ENCODE results near the gene POPDC3. TPM values are rescaled to one million over a fixed set of nuclear protein-coding genes. Genes with fewer than 3 reads are reported as not detected.

The POPDC3 gene
- total and polyA plus RNA-seq, 2 of the 13 experiments (the other 11 are each of a cell fraction or from before 2014, with no cell fraction given): 0.18 to 0.20 TPM

GRCh38 chr6:105202486-105202885 is 22.7 kb upstream of the POPDC3 start:
- no peaks in the 10 kb centered on the region for H3K27me3 ChIP-seq (ENCODE audit: control insufficient read depth in 1 of 2, insufficient read depth in 2 of 2, low read length in 2 of 2)
- ATAC-seq (no peak), FAIRE-seq (no peak), DNase-seq (ENCODE audit: low spot score) (no peak)
- H3K4me2 ChIP-seq (ENCODE audit: low read depth, low read length): no peak overlapping the region
- H3K4me3 ChIP-seq (replicated peaks in 1 of 3; ENCODE audit: insufficient read depth in 1 of 3, low read depth in 2 of 3, low read length in 3 of 3): no peak overlapping the region
- H4K20me1 ChIP-seq (ENCODE audit: insufficient read depth, low read length): no peaks in the 10 kb centered on the region
- in situ Hi-C loops (cut with HindIII; ENCODE audit: extremely low pct_ligation_motif_present, low pct_unique_long_range_greater_than_20kb): no loop called here
- no peak overlapping the region for H2AFZ ChIP-seq (ENCODE audit: low read length)
- TF ChIP-seq, protein P1, sequence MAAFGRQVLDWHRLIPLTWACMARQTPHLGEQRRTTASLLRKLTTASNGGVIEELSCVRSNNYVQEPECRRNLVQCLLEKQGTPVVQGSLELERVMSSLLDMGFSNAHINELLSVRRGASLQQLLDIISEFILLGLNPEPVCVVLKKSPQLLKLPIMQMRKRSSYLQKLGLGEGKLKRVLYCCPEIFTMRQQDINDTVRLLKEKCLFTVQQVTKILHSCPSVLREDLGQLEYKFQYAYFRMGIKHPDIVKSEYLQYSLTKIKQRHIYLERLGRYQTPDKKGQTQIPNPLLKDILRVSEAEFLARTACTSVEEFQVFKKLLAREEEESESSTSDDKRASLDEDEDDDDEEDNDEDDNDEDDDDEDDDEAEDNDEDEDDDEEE (CRISPR knock-in tag; IDR thresholded peaks at IDR 0.05): no peak
- no peaks in the 10 kb centered on the region for H3K36me3 ChIP-seq (replicated peaks in 1 of 2; ENCODE audit: control insufficient read depth in 1 of 2, insufficient read depth in 2 of 2, low read length in 2 of 2)
- BruUV-seq (replicated peaks): no TSS peak
- POLR2A ChIA-PET: no interaction called here
- WGBS (ENCODE audit: low lambda C conversion rate): 30% methylated on average over 4 of the region's 4 CpGs
- H3K9me3 ChIP-seq (ENCODE audit: low read length): no peaks in the 10 kb centered on the region
- no peak overlapping the region for H3K27ac ChIP-seq (ENCODE audit: extremely low read length, insufficient read depth, low read length)
- H3K4me1 ChIP-seq (ENCODE audit: insufficient read depth, low read length): no peaks in the 10 kb centered on the region
- CTCF ChIA-PET (ENCODE audit: low intra/inter-chr PET ratio, low total read pairs): no interaction called here
- H3K9ac ChIP-seq (ENCODE audit: insufficient read depth, low read depth, low read length): no peak overlapping the region
- no peaks in the 10 kb centered on the region for H3K79me2 ChIP-seq (ENCODE audit: insufficient read depth, low read length)
- intact Hi-C loops (cut with micrococcal nuclease; ENCODE audit: unreplicated experiment): no loop called here

DNA sequence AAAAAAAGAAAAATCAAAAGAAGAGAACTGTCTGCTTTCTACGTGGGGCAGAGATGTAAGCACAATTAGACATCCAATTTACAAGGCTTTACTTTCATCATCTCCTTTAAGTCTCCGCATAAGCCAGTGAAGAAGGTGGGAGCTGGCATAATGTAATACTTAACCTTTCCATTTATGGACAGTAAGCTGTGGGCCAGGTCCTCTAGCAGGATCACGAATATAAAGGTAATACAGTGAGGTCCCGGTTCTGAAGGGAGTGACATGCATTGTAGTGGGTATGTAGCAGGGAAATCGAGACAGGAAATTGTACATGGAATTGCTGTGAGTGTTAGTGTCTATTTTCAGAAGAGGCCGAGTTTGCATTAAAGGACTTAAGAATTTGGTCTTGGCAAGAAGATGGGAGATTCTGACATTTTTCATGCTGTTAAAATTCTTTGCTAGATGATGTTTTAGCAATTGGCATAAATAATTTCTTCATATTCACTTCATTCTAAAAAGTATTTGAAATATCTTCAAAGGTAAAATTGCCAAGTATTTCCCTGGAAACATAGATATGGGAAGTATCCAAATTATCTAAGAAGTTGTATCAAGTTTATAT is 20.4 kb upstream of the POPDC3 start:
- ATAC-seq: no peak
- no peak overlapping the region for H3K4me2 ChIP-seq (ENCODE audit: low read depth, low read length)
- CTCF ChIA-PET (ENCODE audit: low intra/inter-chr PET ratio, low total read pairs): no interaction called here
- no peaks in the 10 kb centered on the region for H3K27me3 ChIP-seq (ENCODE audit: control insufficient read depth in 1 of 2, insufficient read depth in 2 of 2, low read length in 2 of 2)
- H3K4me1 ChIP-seq (ENCODE audit: insufficient read depth, low read length): no peaks in the 10 kb centered on the region
- no peak for FAIRE-seq
- H3K27ac ChIP-seq (ENCODE audit: extremely low read length, insufficient read depth, low read length): no peak overlapping the region
- WGBS (ENCODE audit: low lambda C conversion rate): 41% methylated on average over 6 of the region's 6 CpGs
- no TSS peak for BruUV-seq (replicated peaks)
- H3K79me2 ChIP-seq (ENCODE audit: insufficient read depth, low read length): no peaks in the 10 kb centered on the region
- in situ Hi-C loops (cut with HindIII; ENCODE audit: extremely low pct_ligation_motif_present, low pct_unique_long_range_greater_than_20kb): no loop called here
- no peak overlapping the region for H3K4me3 ChIP-seq (replicated peaks in 1 of 3; ENCODE audit: insufficient read depth in 1 of 3, low read depth in 2 of 3, low read length in 3 of 3)
- H3K36me3 ChIP-seq (replicated peaks in 1 of 2; ENCODE audit: control insufficient read depth in 1 of 2, insufficient read depth in 2 of 2, low read length in 2 of 2): no peaks in the 10 kb centered on the region
- TF ChIP-seq GATAD2A (CRISPR knock-in tag; IDR thresholded peaks at IDR 0.05) (no peak), NAIF1 (CRISPR knock-in tag; IDR thresholded peaks at IDR 0.05; ENCODE audit: borderline replicate concordance) (no peak), MZF1 (CRISPR knock-in tag; IDR thresholded peaks at IDR 0.05; ENCODE audit: borderline replicate concordance) (no peak), ZNF44 (CRISPR knock-in tag; IDR thresholded peaks at IDR 0.05) (no peak), ATF7-NPFF (CRISPR knock-in tag; IDR thresholded peaks at IDR 0.05; ENCODE audit: low read depth) (no peak), MED8 (CRISPR knock-in tag; IDR thresholded peaks at IDR 0.05; ENCODE audit: insufficient replicate concordance) (no peak), EHMT2 (IDR thresholded peaks at IDR 0.05; ENCODE audit: borderline replicate concordance, low read depth, low read length) (no peak), NCOA5 (CRISPR knock-in tag; IDR thresholded peaks at IDR 0.05) (no peak)
- TF ChIP-seq, protein P2, sequence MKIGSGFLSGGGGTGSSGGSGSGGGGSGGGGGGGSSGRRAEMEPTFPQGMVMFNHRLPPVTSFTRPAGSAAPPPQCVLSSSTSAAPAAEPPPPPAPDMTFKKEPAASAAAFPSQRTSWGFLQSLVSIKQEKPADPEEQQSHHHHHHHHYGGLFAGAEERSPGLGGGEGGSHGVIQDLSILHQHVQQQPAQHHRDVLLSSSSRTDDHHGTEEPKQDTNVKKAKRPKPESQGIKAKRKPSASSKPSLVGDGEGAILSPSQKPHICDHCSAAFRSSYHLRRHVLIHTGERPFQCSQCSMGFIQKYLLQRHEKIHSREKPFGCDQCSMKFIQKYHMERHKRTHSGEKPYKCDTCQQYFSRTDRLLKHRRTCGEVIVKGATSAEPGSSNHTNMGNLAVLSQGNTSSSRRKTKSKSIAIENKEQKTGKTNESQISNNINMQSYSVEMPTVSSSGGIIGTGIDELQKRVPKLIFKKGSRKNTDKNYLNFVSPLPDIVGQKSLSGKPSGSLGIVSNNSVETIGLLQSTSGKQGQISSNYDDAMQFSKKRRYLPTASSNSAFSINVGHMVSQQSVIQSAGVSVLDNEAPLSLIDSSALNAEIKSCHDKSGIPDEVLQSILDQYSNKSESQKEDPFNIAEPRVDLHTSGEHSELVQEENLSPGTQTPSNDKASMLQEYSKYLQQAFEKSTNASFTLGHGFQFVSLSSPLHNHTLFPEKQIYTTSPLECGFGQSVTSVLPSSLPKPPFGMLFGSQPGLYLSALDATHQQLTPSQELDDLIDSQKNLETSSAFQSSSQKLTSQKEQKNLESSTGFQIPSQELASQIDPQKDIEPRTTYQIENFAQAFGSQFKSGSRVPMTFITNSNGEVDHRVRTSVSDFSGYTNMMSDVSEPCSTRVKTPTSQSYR (CRISPR knock-in tag; IDR thresholded peaks at IDR 0.05; ENCODE audit: borderline replicate concordance): no peak
- H2AFZ ChIP-seq (ENCODE audit: low read length): no peak overlapping the region
- H3K9ac ChIP-seq (ENCODE audit: insufficient read depth, low read depth, low read length): no peak overlapping the region
- DNase-seq (ENCODE audit: low spot score): no peak
- intact Hi-C loops (cut with micrococcal nuclease; ENCODE audit: unreplicated experiment): no loop called here
- no peaks in the 10 kb centered on the region for H3K9me3 ChIP-seq (ENCODE audit: low read length)
- POLR2A ChIA-PET: no interaction called here
- H4K20me1 ChIP-seq (ENCODE audit: insufficient read depth, low read length): no peaks in the 10 kb centered on the region
